Fibroblast of skin of abdomen (primary cell): ENCODE measurements around the gene GALP.
"Not testable (repeated sequence)": the region's sequence is repeated elsewhere in the genome, so short reads cannot be mapped to it uniquely, and the experiment has no call there.

Experiments
- DNase-seq: peaks from one replicate; pipeline ENCODE4 v3.0.0-alpha.2; 2013

GALP gene

GRCh38 chr19:56191711-56192110, 15.9 kb downstream of the GALP start:
- DNase-seq, result no peak

- DNase-seq, result no peak
These were observed 18.3 kb downstream of the GALP start for GRCh38 chr19:56193981-56194640.

- not testable (repeated sequence) for DNase-seq
These were observed 21.8 kb downstream of the GALP start, which contains the start of gene ZSCAN5B for GRCh38 chr19:56197646-56198045. ZSCAN5B (minus strand) TSS chr19:56197783; CDS start chr19:56193052, 4,731 bp downstream.

- DNase-seq, result no peak
These were observed 23.9 kb downstream of the GALP start for GRCh38 chr19:56199687-56200086.

- no peak for DNase-seq
These were observed 26.2 kb downstream of the GALP start, which contains the start of gene ZSCAN5C for GRCh38 chr19:56201973-56202372. ZSCAN5C (plus strand) TSS chr19:56202273; CDS start chr19:56205914, 3,641 bp downstream.

GRCh38 chr19:56207581-56207980, 31.8 kb downstream of the GALP start:
- not testable (repeated sequence) for DNase-seq

- DNase-seq, result no peak
These were observed 33.3 kb downstream of the GALP start for GRCh38 chr19:56209091-56209490.

- DNase-seq, result not testable (repeated sequence)
These were observed 34.2 kb downstream of the GALP start for GRCh38 chr19:56210036-56210435.

GRCh38 chr19:56211718-56212117, 35.9 kb downstream of the GALP start:
- no peak for DNase-seq

- DNase-seq, result peak; percentile 18
These were observed 41.5 kb downstream of the GALP start for GRCh38 chr19:56217039-56217949.

- DNase-seq, result no peak
These were observed 43.2 kb downstream of the GALP start for GRCh38 chr19:56218961-56219360.

- not testable (repeated sequence) for DNase-seq
These were observed 45.6 kb downstream of the GALP start for GRCh38 chr19:56221442-56221841.

GRCh38 chr19:56221851-56222250, 46.0 kb downstream of the GALP start:
- no peak for DNase-seq

- DNase-seq, result no peak
These were observed 47.1 kb downstream of the GALP start for GRCh38 chr19:56222901-56223300.

- DNase-seq, result no peak
These were observed 47.7 kb downstream of the GALP start for GRCh38 chr19:56223481-56223880.
